GM12864 (cell line): Measurements from ENCODE around the gene TRAF3.

Source experiments
- DNase-seq: peaks from one replicate; pipeline ENCODE4 v3.0.0-alpha.2; 2011; ENCODE audit warnings: low read depth
- H3K4me3 ChIP-seq: 2 replicates; pipeline ENCODE4 v1.5.1; 2011; ENCODE audit warnings: mild to moderate bottlenecking, low read depth, low read length, control low read depth
- CTCF ChIP-seq: IDR thresholded peaks from 2 replicates; pipeline ENCODE4 v1.5.1; 2011; ENCODE audit warnings: low read depth, mild to moderate bottlenecking, moderate library complexity, low read length, control low read depth, inconsistent platforms; ENCODE audit errors: missing control alignments

TRAF3 gene

GRCh38 chr14:102751088-102751487 is 26.2 kb upstream of the TRAF3 start:
- no peak for TF ChIP-seq CTCF
- no peak for DNase-seq
- H3K4me3 ChIP-seq, result no peak overlapping the region

- no peak overlapping the region for H3K4me3 ChIP-seq
- DNase-seq, result no peak
- TF ChIP-seq CTCF, result no peak
Measured at GRCh38 chr14:102752239-102752847, 24.9 kb upstream of the TRAF3 start.

- TF ChIP-seq CTCF, result no peak
Measured at GRCh38 chr14:102754370-102755262, 22.6 kb upstream of the TRAF3 start.

GRCh38 chr14:102757646-102758045 is 19.6 kb upstream of the TRAF3 start:
- TF ChIP-seq CTCF, result no peak
- H3K4me3 ChIP-seq, result peak overlapping the region; percentile 20
- DNase-seq, result no peak

More at GRCh38 chr14:102754370-102755262, 22.6 kb upstream of the TRAF3 start:
- no peak overlapping the region for H3K4me3 ChIP-seq
- no peak for DNase-seq

- DNase-seq, result no peak
- no peak for TF ChIP-seq CTCF
Measured at GRCh38 chr14:102758087-102758486, 19.2 kb upstream of the TRAF3 start.

GRCh38 chr14:102759456-102760187 is 17.6 kb upstream of the TRAF3 start:
- no peak for TF ChIP-seq CTCF
- DNase-seq, result no peak
- no peak overlapping the region for H3K4me3 ChIP-seq

More at GRCh38 chr14:102758087-102758486, 19.2 kb upstream of the TRAF3 start:
- peak overlapping the region; percentile 20; the same call in 1 of the 2 replicates for H3K4me3 ChIP-seq
